WERI-Rb-1 (cell line): ENCODE data around the gene WNT8B.
A peak's percentile ranks its signal among the peaks of the same experiment; 100 is the strongest.

ENCODE experiments used
- DNase-seq: peaks from one replicate; pipeline ENCODE4 v3.0.0-alpha.2; 2020
- H3K27ac ChIP-seq: fragments of 250-450 bp; sonication (Bioruptor Pico); 2 replicates; pipeline ENCODE4 v1.5.1; 2020; ENCODE audit warnings: mild to moderate bottlenecking, moderate library complexity
- H3K27me3 ChIP-seq: fragments of 250-450 bp; sonication (Bioruptor Pico); 2 replicates; pipeline ENCODE4 v1.5.1; 2021; ENCODE audit warnings: mild to moderate bottlenecking, low read depth, moderate library complexity; ENCODE audit not compliant: insufficient read depth, severe bottlenecking
- H3K36me3 ChIP-seq: fragments of 250-450 bp; sonication (Bioruptor Pico); 2 replicates; pipeline ENCODE4 v1.5.1; 2020; ENCODE audit warnings: mild to moderate bottlenecking, moderate library complexity
- H3K4me3 ChIP-seq: 2 replicates; pipeline ENCODE4 v1.5.1; 2011; ENCODE audit warnings: low read depth, mild to moderate bottlenecking, control low read depth, low read length
- H3K9me3 ChIP-seq: fragments of 250-450 bp; sonication (Bioruptor Pico); 2 replicates; pipeline ENCODE4 v1.5.1; 2021; ENCODE audit warnings: mild to moderate bottlenecking, moderate library complexity; ENCODE audit not compliant: severe bottlenecking
- CTCF ChIP-seq: IDR thresholded peaks from 2 replicates; pipeline ENCODE4 v1.5.1; 2011; ENCODE audit warnings: low read depth, mild to moderate bottlenecking, control low read depth, inconsistent platforms, low read length

The WNT8B gene

GRCh38 chr10:100509241-100509840 is 46.5 kb downstream of the WNT8B start:
- no peak overlapping the region for H3K4me3 ChIP-seq
- no peak overlapping the region for H3K27ac ChIP-seq
- H3K9me3 ChIP-seq: no peaks in the 10 kb centered on the region
- DNase-seq: no peak
- no peak for TF ChIP-seq CTCF
- no peaks in the 10 kb centered on the region for H3K27me3 ChIP-seq
- no peaks in the 10 kb centered on the region for H3K36me3 ChIP-seq

- H3K4me3 ChIP-seq: no peak overlapping the region
- H3K27me3 ChIP-seq: no peaks in the 10 kb centered on the region
- no peak for DNase-seq
- no peak for TF ChIP-seq CTCF
- no peak overlapping the region for H3K27ac ChIP-seq
- no peaks in the 10 kb centered on the region for H3K36me3 ChIP-seq
- H3K9me3 ChIP-seq: no peaks in the 10 kb centered on the region
Measured at GRCh38 chr10:100510533-100511308, 47.9 kb downstream of the WNT8B start.

- TF ChIP-seq CTCF: no peak
- peaks cover 17% of the 10 kb centered on the region for H3K27me3 ChIP-seq
- H3K27ac ChIP-seq: no peak overlapping the region
- H3K9me3 ChIP-seq: no peaks in the 10 kb centered on the region
- DNase-seq: no peak
- H3K36me3 ChIP-seq: no peaks in the 10 kb centered on the region
- H3K4me3 ChIP-seq: no peak overlapping the region
Measured at GRCh38 chr10:100515612-100516011, 52.8 kb downstream of the WNT8B start.

- DNase-seq: peak; percentile 78
- Histone ChIP-seq H3K27ac (no peak overlapping the region), H3K4me3 (no peak overlapping the region), H3K9me3 (no peaks in the 10 kb centered on the region), H3K27me3 (peaks cover 18% of the 10 kb centered on the region), H3K36me3 (no peaks in the 10 kb centered on the region)
- peak; percentile 66 for TF ChIP-seq CTCF
Measured at GRCh38 chr10:100516847-100517246, 54.0 kb downstream of the WNT8B start.

- peaks cover 18% of the 10 kb centered on the region for H3K27me3 ChIP-seq
- no peak overlapping the region for H3K27ac ChIP-seq
- no peaks in the 10 kb centered on the region for H3K9me3 ChIP-seq
- peaks cover 7% of the 10 kb centered on the region for H3K36me3 ChIP-seq
- peak; percentile 65 for TF ChIP-seq CTCF
- H3K4me3 ChIP-seq: peak overlapping the region; percentile 68
- peak; percentile 82 for DNase-seq
Measured at GRCh38 chr10:100518761-100519241, 56.0 kb downstream of the WNT8B start.
